NCI-H748 (cell line): Measurements from ENCODE around the gene ARID1B.

ENCODE experiments used
- DNase-seq: peaks from one replicate; lab custom pipeline; 2025; ENCODE audit not compliant: unreplicated experiment; lab: John Stamatoyannopoulos, UW

The ARID1B gene

DNA sequence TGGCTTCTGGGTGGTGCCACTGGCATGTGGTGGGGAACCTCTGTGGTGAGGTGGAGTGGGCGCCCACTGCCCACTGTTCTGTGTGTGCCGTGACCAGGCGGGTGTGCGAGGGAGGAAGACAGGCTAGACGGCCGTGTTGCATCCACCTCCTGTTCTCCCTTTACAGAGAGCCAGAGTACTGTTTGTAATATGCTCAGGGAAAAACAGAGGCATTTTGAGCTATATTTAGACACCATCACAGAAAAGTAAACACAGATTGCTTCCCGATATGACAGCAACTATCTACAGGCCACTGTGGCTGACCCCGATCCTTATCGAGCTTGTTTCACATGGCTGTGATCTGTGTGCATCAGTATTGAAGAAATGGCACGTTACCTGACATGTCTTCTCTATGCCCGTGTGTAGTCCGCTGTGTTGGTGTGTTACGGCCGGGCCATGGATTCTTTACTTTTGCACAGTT lies 45.6 kb downstream of the ARID1B start:
- DNase-seq, result peak; percentile 55

DNA sequence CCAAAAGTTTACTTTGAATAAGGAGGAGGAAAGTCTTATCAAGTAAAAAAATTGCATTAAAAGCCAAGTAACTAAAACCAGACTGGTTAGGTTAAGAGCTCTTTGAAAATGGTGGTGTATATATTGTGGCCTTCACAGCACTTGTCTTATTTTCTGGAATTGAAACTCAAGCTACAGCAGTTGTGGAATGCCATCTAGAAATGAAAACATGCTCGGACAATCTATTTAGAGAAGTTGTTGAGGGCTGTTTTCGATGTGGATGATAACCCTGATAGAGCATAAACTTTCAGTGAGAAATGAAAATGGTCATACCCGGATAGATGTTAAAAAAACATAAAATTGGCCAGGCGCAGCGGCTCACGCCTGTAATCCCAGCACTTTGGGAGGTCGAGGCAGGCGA lies 47.0 kb downstream of the ARID1B start:
- no peak for DNase-seq

DNA sequence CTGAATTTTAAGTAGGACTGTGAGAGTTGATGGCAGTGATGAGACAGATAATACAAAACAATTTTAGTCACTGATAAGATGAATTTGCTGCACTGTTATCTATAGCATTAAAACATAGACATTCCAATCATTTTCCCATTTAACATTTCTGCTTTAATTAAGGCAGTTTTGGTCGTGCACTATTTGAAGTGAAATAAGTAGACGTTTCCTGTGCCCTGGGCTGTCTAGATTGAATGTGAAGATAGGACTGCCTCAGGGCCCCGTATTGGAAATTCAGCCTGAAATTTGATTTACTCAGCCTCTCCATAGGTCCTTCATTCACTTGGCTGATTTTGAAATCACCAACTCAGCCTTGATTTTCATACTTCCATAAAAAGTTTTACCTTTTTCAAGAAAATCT lies 48.3 kb downstream of the ARID1B start:
- DNase-seq, result no peak

DNA sequence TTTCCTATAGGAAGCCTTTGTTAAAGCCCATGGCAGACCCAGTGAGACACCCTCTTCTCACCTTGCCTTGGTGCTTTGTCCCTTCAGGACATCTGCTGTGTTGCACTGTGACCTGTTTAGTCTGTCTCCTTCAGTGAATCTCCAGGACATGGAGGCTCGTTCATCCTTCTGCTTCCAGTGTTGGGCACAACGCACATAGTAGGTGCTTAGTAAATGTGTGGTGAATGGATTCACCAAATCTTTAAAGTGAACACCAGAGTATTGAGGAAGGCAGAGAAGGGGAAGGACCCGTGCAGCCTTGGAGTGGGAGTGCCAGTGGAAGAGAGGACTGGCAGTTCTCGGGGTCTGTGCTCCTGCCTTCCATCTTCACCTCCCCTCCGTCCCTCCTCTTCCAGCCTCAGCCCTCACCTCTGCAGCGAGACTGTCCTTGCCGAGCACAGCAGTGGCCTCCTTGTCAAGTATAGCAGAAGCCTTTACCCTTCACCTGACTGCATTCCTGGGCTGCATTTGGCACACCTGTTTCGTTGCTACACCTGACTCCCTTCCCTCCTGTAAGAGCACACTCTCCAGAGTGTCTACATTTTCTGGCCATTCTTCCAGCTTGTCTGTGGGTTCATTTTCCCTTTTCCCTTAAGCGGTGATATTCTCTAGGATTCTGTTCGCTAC lies 49.2 kb downstream of the ARID1B start:
- no peak for DNase-seq

DNA sequence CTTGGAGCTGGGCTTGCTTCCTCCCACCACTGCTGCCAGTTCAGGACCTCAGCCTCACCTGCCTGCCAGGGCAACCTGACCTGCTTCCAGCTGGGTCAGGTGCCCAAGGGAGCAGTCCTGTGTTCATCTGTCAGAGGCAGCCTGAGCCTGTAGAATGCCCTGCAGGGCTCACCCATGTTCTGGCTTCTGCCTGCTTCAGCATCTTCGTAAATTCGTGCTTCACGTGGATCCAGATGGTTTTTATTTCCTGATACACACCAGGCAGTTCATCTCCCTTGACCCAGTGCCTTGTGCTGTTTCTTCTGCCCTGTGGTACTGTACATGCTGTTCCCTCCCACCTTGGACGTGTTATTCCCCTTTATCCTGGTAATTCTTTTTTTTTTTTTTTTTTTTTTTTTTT lies 50.2 kb downstream of the ARID1B start:
- DNase-seq, result no peak

DNA sequence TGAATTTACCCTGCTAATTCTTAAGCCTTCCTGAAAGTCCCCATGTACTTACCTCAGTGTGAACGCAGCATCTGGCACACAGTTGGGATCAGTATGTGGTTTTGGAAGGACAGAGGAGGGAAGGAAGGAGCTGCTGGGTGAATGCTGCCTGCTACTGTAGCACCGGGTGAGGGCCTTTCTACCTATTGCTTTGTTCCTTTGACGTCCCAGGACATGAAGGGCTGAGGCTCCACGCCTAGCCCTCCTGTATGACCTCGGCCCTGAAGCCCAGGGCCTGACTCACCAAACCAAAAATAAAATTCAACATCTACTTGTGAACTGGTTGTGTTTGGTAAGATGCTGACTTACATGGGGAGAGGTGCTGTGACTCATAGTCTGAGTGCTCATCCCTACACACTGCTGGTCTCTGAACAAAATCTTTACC lies 51.1 kb downstream of the ARID1B start:
- DNase-seq, result no peak

DNA sequence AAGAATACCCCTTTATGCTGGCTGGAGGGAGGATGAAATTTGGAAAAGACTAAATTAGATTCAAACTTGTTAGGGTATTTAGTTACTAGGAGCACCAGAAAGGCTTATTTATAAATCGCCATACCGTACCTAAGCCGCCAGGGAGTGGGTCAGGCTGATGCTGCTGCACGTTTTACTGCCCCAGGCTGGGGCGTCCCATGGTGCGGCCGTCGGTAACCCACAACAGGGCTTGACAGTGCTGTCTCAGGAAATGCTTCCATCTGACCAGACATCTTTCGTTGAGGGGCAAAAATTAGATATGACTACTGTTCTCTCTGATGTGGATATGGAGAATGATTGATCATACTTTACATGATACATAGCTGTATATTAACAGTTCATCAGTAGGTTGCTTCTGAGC lies 52.9 kb downstream of the ARID1B start:
- no peak for DNase-seq

DNA sequence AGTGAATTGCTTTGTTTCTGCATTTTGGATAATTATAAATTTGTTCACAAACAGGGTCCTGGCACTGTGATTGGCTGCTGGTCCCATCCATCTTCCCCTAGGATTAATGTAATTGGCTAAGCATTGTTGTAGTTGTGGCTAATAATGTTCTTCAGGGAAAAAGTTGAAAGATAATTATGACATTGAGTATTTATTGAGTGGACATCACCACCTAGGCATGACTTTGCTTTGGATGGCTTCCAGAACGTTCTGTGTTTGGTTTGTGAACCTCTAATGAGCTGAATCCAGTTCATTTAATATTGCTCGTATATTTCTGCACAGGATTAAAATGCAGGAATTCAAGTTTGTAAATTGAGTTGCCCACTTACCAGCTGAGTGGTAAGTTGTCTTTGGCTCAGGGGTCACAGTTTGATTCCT lies 55.1 kb downstream of the ARID1B start:
- peak; percentile 92 for DNase-seq

DNA sequence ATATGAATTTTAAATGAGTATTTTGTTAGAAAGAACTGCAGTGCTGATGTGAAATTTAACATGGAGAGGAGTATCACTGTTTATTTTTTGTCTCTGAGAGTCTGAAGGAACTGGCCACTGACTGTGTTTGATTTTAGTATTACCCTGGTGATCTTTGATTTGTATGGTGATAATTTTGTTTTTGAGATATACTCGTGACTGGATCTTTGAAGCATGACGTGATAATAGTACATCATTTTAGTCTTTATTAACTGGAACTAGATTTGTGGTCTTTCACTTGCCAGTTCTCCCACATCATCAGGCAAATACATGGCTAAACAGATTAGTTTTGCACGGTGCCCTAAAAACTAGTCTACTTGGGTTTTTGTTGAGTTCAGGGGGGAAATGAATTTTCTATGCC lies 55.5 kb downstream of the ARID1B start:
- no peak for DNase-seq

DNA sequence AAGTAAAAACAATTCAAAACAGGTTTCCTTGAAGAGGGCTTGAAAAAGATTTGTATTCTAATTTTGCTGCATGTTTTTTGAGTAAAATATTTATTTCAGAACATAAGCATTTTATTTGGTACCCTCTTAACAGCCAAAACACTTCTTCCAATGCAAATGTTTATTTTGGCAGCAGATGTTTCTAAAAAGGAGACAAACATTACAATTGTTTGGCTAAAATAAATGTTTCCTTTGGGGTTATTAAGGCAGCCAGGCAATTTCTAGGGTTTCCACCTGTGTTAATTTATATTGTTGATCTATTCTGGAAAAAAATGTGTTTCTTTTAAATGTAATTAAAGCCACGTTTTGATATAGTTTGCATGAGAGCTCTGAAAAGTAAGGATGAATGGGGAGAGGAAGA lies 56.6 kb downstream of the ARID1B start:
- DNase-seq, result peak; percentile 71

DNA sequence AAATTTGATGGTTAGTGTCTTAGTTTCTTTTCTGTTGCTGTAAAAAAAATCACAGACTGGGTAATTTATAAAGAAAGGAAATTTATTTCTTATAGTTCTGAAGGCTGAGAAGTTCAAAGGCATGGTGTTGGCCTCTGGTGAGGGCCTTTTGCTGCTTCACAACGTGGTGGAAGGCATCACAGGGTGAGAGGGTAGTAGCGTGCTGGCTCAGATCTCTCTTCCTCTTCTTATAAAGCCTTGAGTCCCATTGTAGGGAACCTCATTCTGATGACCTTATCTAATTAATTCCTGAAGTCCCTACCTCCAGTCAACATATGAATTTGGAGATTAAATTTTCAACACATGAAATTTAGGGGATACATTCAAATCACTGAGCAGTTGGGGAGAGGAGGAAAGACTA lies 62.0 kb downstream of the ARID1B start:
- no peak for DNase-seq

DNA sequence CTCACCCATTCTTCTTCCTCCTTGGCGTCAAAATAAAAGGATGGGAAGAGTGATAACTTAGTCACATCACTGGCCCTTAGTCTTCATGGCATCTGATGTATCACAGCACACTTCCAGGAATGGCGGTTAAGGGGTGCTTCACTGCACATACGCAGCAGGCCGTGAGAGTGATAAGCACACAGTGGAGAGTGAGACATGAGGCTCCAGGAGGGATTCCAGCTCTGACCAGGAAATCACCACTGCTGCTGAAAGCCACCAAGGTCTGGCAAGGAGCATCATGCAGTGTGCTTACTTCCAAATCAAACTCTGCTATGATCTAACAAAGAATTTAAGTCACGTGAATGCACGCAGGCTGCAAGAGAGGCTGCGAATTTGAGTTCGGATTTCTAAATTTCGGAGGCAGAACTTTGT lies 62.4 kb downstream of the ARID1B start:
- DNase-seq, result no peak

DNA sequence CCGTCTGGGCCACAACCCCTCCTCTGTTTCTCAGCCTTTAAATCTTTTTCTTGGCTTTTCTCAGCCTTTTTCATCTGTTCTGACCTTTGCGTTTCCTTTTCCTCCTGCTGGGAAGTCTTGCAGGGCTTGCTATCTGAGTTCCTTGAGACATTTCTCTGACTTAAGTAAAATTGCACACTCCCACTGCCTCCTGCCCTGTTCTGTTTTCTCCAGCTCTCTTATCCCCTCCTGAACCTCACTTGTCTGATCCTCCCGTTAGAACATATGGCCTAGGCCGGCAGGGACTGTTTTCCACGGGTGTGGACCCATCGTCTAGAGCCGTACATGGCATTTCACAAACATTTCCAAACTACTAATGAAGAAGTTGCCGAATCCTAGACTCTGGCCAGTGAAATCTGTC lies 63.0 kb downstream of the ARID1B start:
- DNase-seq, result no peak

DNA sequence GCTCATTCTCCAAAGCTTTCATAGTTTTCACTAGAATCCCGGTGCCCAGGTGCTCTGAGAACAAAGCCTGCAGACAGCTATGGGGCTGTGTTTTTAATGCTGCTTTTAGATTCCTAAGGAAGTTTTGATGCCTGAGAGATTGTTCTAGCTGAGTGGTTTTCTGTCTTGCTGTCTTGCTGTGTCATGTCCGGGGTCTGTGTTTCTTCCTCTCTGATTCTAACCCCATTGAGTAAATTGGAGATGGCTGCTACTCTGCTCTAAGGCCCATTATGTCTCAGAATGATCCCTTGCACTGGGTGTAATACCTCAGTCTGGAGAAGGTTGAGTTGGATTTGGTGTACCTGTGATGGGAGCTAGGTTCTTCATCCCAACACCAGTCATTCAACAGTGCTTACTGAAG lies 63.4 kb downstream of the ARID1B start:
- DNase-seq, result no peak

DNA sequence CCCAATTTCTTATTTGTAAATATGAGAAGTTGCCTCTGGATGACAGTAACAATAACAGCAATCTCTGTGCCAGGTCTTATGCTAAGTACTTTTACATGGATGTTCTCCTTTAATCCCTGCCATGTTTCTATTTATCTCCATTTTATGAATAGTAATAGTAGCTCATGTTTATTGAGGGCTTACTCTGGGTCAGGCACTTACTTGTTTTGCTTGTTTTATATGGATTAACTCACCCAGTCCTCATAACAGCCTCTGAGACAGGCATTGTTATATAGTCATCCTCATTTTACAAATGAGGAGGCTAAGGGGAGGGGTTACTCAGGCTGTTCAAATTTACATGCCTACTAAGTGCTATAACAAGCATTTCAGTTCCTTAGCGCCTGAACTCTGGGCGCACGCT lies 64.3 kb downstream of the ARID1B start:
- no peak for DNase-seq

DNA sequence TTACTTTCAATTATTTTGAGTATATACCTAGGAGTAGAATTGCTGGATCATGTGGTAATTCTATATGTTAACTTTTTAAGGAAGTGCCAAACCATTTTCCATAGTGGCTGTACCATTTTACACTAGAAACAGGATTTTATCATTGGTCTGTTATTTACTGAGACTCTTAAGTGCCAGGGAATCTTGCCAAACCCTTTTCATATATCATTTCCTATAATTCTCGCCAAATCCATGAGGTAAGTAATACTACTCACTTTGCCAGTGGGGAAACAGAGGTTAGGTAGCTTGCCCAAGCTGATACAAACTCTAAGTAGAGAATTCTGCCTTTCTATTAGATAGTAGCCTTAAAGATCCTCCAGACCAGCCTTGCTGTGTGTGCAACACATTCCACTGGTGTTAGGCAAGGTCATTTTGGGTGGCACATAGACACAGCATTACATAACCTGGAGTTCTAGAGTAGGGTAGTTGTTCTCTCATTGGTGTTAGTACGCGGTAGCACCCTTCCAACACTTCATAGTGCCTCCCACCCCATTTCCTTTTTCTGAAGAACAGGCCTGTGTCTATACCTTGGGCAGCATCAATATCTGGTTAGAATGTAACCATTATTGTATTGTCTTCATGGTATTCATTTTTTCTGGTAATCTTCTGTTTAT lies 65.5 kb downstream of the ARID1B start:
- DNase-seq, result no peak

DNA sequence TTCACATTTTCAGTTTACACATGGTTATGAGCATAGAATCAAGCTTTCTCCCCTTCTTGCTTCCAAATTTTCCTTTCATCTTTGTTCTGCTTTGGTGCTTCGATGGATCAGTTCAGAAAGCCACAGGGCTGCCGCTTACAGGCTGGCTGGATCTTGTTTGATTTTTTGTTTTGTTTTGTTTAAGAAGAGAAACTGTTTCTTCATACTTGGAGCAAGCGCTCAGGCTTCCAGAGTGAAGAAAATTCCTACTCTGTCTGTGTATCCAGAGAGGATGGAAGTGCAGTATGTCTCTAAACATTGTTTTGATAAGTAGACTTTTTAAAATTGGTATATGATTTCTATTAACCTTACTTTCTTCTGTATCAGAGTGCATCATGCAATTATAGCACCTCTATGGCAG lies 66.9 kb downstream of the ARID1B start:
- DNase-seq, result no peak

DNA sequence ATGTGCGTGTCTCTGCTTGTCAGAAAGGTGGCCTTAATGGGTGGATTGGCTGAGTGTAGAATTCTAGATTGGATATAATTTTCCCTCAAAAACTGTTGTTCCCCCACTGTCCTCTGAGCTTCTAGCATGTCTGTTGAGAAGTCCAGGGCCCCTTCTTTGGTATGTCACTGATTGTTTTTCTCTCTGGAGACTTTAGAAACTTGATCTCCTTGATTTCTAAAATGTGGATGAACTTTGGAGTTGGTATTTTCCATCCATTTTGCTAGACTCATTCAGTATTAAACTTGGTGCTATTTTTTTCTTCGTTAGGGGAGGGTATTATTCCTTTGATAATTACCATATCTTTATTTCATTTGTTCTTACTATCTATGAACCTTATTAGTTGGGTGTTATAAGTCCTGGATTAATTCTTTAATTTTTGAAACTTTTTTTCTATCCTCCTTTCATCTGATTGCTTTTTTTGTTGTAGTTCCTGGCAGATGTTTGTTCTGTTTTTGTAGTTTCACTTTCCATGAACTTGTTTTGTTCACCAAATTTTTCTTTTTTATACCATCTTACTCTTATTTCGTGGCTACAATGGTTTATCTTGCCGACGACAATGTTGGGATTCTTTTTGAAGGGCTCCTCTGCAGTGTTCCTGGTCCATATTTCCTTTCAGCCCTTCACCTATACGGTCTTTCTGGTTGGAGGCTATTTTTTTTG lies 68.4 kb downstream of the ARID1B start:
- no peak for DNase-seq

DNA sequence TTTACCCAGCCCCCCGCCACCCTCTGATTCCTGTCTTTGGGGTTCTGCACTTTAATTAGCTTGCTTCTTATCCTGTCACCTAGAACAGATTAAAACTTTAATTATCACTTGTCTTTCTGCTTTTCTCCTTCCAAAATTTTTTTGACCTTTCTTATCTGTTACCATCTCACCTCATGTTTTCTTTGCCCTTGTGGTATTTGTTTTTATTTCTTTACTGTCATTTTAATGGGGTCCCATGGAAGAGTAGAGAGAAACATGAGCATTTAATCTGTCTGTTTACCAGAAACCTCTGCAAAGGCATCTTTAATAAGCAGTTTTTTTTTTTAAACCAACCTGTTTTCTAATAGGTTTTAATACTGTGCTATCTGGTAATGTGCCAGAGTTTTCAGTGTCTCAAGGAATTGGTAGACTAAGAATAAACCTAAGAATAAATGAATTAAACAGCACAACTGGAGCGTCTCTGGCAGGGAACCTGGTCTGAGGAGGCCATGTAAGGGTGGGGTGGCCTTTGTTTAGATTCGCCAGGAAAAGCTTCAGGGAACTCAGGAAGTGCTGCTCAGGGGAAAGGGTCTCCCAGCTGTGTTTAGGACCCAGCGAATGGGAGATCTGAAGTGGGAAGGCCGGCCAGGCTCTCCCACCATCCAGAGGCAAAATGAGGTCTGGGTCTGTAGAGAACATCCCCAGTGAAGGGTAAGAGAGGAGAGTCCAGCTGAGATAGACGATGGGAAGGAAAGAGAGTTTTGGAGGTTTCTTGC lies 69.8 kb downstream of the ARID1B start:
- no peak for DNase-seq

DNA sequence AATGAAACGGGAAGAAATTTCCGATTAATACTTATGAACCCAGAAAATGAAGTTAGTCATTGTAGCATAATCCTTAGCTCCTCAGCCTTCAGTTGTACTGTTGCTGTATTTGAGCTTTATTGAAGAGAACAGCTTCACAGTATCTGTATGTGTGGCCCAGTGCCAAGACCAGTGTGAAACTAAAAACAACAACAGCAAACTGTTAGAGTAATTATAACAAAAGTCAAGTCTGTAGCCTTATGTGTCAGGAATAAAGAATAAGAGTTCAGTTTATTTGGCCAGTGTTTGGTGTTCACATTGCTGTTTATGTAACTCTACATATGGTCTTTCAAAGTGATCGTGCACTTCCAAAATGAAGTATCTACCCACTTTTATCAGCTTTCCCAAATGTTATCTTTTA lies 70.9 kb downstream of the ARID1B start:
- no peak for DNase-seq

DNA sequence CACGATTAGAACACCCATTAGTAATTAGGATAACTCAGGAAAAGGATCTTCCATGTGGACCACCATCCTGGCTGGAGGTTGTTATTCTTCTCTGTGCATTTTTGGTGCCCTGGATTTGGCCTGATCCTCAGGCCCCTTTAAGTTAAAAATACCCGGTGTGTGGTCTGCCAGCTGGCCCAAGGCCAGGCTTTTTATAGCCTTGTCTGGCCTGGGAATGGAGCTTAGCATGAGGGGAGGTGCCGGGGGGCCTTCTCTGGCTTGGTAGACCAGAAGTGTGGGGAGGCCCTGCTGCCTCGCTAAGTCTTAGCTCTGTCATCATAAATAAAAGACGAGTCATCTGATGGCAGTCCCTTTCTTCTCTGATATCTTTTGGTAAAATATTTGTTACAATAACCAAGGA lies 71.4 kb downstream of the ARID1B start:
- DNase-seq, result peak; percentile 51

DNA sequence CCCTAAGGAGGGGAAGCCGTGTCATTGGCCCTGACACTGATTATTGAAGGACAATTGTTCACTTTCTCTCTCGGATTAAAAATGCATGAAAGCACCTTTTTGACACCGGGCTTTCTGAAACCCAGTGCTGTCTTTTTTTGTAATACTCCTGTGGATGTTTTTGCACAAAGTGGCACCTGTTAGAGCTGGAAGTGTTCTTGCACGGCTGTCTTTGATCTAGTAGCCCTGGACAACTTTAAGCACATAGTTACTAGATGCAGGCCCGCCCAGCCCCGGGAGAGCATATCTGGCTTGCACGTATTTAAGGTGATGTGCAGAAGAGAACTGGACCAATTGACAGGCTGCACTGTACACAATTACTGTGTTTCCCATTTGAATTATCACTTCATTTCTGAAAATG lies 72.6 kb downstream of the ARID1B start:
- no peak for DNase-seq
